ENCODE data around the gene KCTD1.

DNA sequence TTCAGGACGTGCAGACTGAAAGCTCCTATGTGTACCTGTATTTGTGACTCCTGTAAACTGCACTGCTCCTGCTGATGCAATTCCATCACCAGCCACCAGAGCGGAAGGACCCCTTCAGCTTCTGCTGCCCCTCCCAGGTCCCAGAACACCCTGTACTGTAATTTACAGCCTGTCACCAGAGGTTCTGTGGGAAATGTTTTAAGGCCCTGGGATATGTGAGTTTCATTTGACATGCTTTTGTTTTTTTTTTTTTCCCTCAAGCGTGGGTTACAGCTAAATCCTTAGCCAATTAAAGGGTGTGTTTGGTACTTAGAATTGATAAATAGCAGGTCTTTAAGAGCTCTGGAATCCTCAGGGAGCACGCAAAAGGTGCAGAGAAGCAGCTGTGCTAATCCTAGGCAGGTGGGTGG lies 79.4 kb downstream of the KCTD1 start:
- TF ChIP-seq CTCF (conservative IDR thresholded peaks at IDR 0.05; ENCODE audit: low read length) (peak; percentile 76), EZH2phosphoT487 (IDR thresholded peaks at IDR 0.05; ENCODE audit: borderline replicate concordance, low read depth, low read length) (no peak)

Measured in OCI-LY7 (cell line).